Islet precursor cell (in vitro differentiated cells): ENCODE data around the gene GRID1.
A peak's percentile ranks its signal among the peaks of the same experiment; 100 is the strongest.
"Not testable (repeated sequence)": the region's sequence is repeated elsewhere in the genome, so short reads cannot be mapped to it uniquely, and the experiment has no call there.

Experiments
- DNase-seq: peaks from one replicate; pipeline ENCODE4 v3.0.0-alpha.2; 2018

GRID1 gene

DNA sequence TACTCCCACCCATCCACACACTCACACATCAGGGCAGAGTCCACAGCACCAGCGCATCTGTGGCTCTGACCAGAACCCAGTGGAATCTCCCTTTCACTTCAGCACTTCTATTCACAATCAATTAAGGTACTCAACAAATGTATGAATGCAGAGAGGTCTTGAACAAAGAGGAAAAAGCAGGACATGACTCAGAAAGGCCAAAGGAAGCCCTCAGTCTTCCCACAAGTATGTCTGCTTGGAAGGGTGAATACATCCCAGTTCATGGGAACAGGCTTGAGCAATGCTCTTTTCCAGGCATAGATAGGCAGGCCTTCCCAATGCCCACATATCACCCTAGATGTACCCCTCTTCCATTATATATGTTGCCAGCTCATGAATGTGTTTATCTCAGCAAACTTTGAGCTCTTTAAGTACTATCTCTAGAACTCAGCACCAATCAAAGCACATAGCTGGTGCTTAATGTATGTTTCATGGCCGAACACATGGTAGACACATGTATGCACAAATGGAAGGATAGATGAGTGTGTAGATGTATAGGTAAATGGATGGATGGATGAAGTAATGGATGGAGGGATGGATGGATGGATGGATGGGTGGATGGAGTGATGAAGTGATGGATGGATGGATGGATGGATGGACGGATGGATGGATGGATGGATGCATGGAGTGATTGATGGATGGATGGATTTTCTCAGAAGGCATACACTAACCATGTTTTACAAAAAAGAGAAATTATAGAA lies 507.6 kb downstream of the GRID1 start:
- DNase-seq, result no peak

DNA sequence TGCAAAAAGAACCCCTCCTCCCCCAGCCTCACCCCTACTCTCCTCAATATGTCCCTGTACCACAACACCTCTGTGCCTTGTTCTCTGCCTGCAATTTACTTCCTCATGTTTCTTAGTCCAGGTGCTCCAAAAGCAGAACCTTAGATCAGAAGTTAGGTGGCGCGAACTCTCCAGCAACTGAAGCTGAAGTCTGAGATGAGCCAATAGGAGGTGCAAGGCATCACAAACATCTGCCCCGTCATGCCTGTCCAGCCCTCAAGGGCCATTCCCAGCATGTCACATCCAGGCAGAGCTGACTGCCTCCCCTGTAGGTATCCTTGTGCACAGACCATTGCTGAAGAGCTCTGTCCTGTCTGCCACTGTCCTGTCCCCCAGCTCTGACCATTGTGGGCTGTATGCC lies 508.8 kb downstream of the GRID1 start:
- DNase-seq, result peak; percentile 42

DNA sequence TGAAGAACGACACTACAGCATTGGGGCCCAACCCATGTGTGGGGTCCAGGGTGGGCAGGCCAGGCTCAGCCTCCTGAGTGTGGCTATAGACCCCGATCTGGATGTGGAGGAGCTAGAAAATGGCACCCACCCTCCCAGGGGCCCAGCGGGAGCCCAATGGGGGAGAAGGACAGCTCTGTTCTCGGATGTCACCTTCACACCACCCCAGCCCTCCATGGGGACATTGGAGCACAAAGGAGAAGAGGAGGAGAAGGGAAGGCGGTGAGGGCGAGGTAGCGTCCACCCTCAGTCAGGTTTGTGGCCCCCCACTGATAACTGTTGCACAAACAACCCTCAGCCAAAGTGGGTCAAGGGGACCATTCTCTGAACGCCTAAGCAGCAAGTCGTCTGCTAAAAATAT lies 509.3 kb downstream of the GRID1 start:
- DNase-seq, result no peak

DNA sequence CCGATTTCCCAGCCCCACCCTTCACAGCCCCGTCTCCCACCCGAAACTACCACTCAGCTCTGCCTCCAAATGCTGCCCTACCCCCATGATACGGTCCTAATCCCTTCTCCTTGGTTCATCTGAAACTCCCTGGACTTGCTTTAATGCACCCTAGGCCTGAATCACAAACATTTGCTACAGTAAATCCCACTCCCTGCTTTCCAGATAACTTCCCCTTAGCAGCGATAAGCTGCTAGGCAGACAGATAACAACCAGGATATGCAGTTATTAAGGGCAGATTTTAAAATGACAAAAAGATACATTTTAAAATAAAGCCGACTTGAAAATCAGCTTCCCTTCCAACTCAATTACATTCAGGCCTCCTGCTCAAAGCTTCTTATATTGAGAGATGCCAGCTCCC lies 514.7 kb downstream of the GRID1 start:
- no peak for DNase-seq

DNA sequence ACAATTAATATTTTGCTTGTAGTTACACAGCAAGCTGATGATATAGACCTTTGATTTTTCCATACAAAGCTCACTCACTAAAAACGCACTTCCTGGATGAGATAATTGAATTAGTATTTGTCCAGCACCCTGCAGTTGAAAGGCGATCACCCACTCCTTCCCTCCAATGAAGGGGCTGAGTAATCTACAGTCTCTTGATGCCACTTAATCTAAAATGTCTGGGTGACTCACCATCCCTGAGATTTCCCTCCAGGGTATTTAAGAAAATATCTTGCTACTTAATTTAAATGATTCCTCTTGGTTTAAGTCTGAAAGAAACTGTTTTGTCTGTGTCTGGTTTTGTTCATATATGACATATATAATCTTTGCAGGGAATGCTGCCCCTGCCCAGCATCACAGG lies 515.3 kb downstream of the GRID1 start:
- DNase-seq, result peak; percentile 37

DNA sequence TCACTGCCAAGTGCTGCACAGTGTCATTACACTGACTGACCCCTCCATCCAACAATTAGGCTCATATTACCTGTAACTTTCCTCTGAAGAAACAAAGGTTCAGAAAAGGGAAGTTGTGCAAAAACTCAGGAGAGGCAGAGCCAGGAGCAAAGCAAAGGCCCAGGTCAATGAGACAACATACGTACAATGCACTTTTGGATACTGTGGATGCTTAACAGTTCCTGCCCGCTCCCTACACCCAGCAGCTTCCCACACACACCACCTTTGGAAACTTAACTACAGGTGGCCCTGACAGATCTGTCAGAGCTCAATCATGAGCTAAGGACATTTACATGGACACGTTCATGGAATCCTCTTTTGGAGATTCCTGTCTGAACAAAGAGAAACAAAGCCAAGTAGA lies 515.9 kb downstream of the GRID1 start:
- DNase-seq, result no peak

DNA sequence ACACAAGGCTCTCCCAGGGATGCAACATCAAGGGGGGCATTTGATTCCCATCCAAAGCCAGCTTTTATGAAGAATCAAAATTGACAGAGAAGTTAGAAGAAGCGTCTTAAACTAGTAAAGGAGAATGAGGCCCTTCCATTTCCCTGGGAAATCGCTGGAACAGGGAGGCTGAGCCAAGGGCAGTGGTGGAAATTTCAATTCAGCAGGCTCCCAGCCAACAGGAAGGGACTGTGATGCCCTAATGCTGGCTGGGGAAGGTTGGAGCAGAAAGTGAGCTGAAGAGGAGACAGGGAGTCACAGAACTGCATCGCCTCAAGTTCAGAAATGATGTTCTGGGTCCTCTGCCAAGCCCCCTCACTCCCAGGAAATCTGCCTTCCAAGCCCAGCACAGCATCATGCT lies 517.3 kb downstream of the GRID1 start:
- no peak for DNase-seq

DNA sequence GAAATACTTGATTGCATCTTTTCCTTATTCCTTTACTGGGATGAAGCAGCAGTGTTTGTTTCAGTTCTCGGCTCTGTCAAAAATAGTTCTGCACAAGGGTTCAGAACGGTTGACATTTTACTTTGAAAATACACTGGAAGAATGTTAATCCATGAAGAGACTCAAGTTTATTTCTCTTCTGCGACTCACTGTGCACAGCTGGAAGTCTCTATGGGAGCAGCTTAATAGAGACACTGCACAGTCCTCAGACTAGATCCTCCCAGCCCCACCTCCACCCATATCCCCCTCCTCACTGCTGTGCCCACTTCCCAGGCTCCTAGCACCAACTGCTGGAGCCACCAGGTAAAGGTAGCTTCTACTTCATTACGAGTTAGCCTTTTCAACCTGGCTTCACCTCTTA lies 517.8 kb downstream of the GRID1 start:
- peak; percentile 41 for DNase-seq

DNA sequence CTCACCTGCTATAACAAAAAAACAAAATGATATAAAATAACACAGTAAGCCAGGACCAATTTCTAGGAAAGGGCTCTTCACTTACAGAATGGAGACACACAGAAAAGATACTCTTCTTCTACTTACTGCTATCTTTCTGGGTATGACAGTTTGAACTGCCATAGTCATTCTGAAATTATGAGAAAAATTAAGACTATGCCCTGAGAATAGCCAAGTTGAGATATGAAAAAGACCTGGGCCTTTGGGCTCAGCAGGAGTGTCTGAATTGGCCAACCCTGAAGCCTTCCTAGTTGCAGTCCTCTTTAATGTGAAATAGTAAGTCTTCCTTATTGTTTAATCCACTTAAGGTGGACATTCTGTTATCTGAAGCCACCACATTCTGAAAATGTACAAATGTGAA lies 519.5 kb downstream of the GRID1 start:
- DNase-seq, result no peak

DNA sequence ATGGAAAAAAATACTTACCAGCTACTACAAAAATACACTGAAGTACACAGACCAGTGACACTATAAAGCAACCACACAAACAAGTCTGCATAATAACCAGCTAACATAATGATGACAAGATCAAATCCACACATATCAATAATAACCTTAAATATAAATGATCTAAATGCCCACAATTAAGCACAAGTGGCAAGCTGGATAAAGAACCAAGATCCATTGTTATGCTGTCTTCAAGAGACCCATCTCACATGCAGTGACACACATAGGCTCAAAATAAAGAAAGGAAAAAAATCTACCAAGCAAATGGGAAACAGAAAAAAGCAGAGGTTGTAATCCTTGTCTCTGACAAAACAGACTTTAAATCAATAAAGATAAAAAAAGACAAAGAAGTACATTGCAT lies 527.9 kb downstream of the GRID1 start:
- DNase-seq, result not testable (repeated sequence)

DNA sequence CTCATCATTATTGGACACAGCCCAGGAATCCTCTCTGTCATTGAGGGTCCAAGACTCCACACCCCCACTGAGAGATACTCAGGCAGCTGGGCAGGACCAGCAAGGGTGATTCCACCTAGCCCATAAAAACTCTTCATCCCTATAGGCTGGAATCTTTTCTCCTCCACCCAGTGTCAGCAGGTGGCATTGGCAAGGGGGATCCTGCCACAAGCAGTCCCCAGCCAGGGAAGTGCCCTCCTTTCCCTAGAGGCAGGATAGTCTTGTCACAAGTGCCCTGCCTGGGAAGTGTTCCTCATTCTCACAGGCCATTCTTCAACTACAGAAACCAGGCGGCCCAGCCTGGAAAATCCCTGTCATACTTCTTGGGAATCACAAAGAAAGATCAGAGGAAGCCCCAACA lies 533.6 kb downstream of the GRID1 start:
- DNase-seq, result no peak

DNA sequence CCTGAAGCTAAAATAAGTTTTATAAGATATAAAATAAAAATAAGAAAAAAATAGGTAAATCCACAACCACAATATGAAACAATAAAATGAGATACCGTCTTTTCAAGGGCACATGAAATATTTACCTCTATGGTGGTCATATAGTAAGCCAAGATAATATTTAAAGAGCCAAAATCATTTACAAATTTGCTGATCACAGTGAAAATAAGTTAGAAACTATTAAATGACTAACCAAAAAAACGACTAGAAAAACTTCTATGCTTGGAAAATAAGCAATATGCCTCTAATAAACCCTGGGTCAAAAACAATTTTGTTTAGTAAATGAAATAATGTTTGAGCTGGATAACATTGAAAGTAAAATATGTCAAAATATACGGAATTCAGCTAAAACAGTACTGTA lies 535.2 kb downstream of the GRID1 start:
- no peak for DNase-seq

DNA sequence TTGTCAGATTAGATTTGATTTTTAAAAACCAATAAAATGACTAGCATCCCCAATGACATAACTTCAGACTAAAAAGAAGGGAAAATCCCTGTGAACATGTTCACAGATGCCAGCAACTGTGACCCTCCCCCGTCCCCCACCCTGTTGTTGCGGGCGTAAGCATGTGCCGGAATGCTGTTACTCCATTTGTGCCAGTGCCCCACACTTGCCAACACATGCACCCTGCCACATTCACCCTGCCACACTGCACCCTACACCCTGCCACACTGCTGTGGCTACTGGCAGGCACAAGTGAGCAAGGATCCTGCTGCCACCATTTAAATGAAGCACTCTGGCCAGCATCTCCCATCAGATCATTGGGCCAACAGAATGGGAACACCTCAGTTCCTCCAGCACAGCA lies 540.2 kb downstream of the GRID1 start:
- DNase-seq, result no peak

DNA sequence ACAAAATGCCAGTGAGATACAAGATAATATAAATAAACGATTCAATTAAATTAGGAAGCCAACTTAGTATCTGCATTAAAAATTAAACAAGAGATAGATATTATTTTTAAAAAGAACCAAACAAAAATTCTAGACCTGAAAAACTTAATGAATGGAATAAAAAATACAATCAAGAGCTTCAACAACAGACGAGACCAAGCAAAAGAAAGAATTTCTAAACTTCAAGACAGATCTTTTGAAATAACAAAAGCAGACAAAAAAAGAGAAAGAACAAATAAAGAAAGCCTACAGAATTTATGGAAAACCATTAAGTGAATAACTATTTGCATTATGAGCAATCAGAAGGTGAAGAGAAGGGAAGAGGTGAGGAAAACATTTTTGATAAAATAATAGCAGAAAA lies 555.2 kb downstream of the GRID1 start:
- no peak for DNase-seq

DNA sequence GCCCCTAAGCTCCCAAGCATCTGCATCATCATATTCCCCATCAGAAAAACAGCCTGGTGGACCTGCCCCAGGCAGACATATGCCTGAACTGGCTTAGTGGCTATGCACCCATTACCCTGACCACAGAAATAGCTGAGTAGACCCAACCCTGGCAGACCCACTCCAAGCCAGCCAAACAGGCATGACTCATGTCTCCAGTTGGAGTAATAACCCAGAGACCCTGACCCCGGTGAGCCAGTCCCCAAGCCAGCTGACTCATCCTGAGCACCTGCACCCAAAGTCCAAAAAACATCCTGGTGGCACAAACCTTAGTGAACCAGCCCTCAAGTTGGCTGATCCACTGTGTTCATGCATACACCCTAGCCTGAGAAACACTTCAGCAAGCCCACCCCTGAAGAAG lies 555.9 kb downstream of the GRID1 start:
- no peak for DNase-seq

DNA sequence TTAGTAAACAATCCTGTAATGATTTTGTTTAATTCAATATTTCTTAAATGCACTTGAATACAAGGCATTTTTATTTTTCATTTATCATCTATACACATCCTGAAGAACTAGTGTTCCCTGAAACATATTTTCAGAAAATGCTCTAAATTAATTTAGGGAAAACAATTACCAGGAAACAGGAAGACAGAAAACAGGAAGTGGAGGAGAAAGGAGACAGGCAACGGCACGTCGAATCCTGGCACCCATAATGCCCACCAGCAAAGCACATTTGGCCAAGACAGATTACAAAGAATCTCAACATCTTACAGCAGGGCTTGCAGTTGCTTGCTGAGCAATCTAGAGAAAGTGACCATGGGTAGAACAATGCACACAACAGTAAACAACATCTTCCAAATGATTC lies 571.1 kb downstream of the GRID1 start:
- DNase-seq, result no peak

DNA sequence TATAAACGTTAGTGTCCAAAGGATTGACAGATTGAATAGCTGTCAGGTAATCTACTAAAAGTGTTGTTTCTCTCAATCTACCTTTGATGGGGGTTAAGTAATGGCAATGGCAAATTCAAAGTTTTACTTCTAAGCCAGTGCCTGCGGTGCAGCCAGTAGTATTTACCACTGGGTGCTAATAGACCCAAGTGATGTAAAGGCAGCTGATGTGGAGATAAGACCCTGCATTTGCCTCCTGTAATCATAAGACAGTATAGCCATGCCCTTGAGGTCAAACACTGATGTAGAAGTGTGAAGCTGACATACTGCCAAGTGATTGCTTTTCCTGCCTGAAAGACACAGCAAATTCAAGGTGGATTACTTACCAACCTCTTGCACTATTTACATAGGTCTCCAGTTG lies 572.0 kb downstream of the GRID1 start:
- DNase-seq, result no peak

DNA sequence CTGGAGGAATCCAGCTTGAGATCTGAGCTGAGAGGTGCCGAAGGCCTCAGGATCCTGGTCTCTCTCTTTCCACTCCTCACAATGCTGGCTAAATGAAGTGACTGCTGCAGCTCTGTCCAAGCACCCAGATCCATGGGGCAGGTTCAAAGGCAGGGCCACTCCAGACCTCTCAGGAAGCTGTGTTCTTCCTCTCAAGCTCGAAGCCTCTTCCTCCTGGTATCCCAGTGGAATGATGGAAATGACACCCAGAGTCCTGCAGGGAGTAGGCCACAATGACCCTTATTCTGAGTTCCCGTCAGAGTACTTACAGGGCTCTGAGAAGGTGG lies 574.1 kb downstream of the GRID1 start:
- DNase-seq, result no peak

DNA sequence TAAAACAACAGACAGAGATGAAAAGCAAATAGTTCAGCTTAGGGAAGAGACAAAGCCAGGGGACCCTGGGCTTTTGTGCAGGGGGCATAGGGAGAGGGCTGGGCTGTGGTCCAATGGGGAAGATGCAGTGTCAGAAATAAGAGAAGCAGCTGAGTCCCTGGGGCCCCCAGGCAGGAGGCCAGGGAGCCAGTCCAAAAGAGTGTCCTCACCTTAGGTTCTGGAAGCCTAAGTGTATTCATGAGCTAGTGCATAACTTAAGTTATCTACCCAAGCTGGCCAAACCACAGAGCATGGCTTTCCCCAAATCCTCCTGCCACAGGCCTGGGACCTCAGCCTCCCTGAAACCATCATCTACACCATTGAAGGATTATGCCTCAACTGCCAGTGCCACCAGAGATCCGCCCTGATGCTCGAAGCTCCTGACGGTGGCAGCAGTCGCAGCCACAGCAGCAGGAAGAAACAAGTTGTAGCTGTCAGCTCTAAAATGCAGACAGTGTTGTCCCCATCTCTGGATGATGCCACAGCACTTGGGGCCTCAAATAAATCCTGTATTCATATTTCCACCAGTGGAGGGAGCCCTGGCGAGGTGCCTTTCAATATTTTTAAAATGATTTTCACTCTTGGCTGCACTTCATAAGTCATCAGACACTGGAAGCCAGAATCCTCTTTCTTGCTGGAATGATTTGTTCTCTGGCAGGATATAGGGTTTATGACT lies 574.6 kb downstream of the GRID1 start:
- peak; percentile 45 for DNase-seq

DNA sequence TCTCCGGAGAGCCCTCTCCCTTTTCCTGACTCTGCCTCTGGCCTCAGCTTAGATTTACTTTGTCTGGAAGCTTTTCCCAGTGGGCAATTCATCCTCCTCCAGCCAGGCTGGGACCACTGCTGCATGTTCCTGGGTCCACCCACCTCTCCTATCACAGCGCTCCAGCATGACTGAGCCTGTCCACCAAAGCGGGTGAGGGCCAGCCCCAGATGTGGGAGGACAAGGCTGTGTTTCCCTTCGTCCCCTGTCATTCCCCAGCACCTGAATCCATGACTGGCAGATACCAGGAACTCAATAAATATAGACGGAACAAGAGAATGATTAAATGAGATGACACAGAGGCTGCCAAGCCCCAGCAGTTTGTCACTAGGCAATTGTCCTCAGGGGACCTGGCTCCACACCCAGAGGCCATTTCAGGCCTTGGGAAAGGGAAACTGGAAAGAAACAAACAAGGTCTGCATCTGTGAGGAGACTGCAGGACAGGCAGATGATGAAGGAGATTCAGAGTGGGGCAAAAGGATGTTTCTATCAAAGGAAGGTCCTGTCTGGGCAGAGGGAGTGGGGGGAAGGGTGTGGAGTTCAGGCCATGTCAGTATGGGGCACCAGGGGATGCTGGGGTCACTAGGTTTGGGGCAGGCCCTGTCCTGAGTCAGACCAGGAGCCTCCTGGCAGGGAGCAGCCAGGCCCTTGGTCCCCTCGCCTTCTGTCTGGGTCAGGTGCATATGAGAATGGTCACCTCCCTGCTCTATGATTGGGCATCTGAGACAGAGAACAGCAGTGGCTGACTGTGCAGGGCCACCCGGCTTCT lies 576.4 kb downstream of the GRID1 start:
- no peak for DNase-seq

DNA sequence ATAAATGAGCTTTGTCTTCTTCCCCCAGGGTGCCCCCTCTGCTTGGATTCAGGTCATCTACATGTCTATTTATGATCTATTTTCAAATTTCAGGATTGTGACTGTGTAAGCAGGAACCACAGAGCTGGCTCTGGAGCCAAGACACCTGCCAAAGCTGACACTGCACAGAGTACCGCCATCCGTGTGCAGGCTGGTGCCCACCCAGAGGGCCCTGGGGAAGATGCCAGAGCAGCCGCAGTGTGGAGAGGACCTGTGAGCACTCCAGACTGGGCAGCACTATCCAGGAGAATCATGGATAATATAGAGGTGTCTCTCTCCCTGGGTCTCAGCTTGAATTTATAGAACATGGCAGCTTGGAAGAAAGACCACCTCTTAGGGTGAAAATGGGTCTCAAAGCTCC lies 577.5 kb downstream of the GRID1 start:
- DNase-seq, result no peak

DNA sequence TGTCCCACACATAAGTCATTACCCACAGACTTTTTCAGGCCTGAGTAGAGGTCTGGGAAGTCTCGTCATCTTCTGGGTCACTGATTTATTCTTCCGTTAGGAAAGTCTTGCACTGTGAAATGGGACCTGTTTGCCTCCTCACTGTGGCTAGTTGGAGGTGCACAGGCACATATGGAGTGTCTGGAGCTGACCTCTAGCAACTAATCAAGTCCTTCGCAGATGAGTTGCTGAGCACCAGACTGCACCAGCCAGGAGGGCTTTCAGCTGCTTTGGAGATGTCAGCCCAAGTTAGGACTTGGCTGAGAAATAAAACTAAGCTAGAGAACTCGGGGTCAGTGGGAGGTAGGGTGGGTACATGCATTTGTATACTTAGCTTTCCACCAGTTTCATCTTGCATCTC lies 578.0 kb downstream of the GRID1 start:
- no peak for DNase-seq

DNA sequence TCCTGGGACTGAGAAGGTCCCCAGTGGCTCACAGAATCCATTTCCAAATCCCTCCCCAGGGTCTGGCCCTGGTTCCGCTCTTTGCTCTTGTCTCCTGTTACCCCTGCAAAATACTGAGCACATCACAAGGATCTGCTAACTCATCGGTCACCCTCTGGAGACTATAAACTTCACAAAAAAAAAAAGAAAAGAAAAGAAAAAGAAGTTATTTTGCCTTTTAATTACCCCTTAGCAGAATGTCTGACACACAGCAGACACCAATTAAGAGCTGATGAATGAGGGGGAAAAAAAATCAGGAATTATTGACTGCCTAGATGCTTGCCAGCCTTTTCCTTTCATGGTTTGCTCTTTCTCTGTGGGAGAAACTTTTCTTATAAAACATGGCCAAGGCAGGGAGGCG lies 578.7 kb downstream of the GRID1 start:
- no peak for DNase-seq

DNA sequence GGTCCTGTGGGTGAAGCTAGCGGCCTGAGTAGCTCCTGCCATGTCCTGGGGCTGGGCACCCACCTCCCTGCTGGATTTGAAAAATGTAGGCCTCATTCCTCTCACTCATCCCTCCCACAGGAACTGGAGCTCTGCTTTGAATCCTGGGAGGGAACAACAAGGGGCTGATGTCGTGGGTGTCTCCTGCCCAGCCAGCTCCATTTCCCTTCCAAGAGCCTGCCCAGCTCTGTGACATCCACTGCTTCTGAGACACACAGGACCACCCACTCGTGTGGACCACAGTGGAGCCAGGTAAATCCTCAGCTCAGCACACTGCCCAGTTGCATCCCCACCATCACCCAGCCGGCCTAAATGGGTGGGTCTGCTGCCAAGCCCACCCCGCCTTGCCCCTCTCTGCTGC lies 579.2 kb downstream of the GRID1 start:
- no peak for DNase-seq
